Measurements from ENCODE around the gene CMSS1.

Gene CMSS1

GRCh38 chr3:100141586-100141985, 323.9 kb downstream of the CMSS1 start:
- DNase-seq (ENCODE audit: extremely low read depth, low read depth): no peak
- no peak for TF ChIP-seq CTCF (IDR thresholded peaks at IDR 0.05; ENCODE audit: low read depth, low read length)

- TF ChIP-seq CTCF (IDR thresholded peaks at IDR 0.05; ENCODE audit: low read depth, low read length): no peak
- DNase-seq (ENCODE audit: extremely low read depth, low read depth): no peak
Measured at GRCh38 chr3:100144255-100144866, 326.7 kb downstream of the CMSS1 start.

GRCh38 chr3:100149130-100149529, 331.5 kb downstream of the CMSS1 start:
- no peak for DNase-seq (ENCODE audit: extremely low read depth, low read depth)
- TF ChIP-seq CTCF (IDR thresholded peaks at IDR 0.05; ENCODE audit: low read depth, low read length): no peak

GRCh38 chr3:100149713-100150415, 332.2 kb downstream of the CMSS1 start:
- no peak for DNase-seq (ENCODE audit: extremely low read depth, low read depth)
- TF ChIP-seq CTCF (IDR thresholded peaks at IDR 0.05; ENCODE audit: low read depth, low read length): no peak

GRCh38 chr3:100150473-100150872, 332.8 kb downstream of the CMSS1 start:
- TF ChIP-seq CTCF (IDR thresholded peaks at IDR 0.05; ENCODE audit: low read depth, low read length): no peak
- DNase-seq (ENCODE audit: extremely low read depth, low read depth): no peak

- no peak for DNase-seq (ENCODE audit: extremely low read depth, low read depth)
- no peak for TF ChIP-seq CTCF (IDR thresholded peaks at IDR 0.05; ENCODE audit: low read depth, low read length)
Measured at GRCh38 chr3:100151024-100151707, 333.5 kb downstream of the CMSS1 start.

- no peak for TF ChIP-seq CTCF (IDR thresholded peaks at IDR 0.05; ENCODE audit: low read depth, low read length)
- DNase-seq (ENCODE audit: extremely low read depth, low read depth): no peak
Measured at GRCh38 chr3:100154171-100154570, 336.5 kb downstream of the CMSS1 start.

Measured in AG09319 (cell line).